ENCODE data around the gene TNNI2. TPM values are rescaled to one million over a fixed set of nuclear protein-coding genes. Genes with fewer than 3 reads are reported as not detected.

Gene TNNI2
- total RNA-seq, 1 experiment from 2014 or later: not detected

GRCh38 chr11:1793081-1793480, 45.7 kb upstream of the TNNI2 start:
- no peak overlapping the region for H2BK120ac ChIP-seq (ENCODE audit: low read depth, low read length, poor library complexity, severe bottlenecking)
- no peaks in the 10 kb centered on the region for H3K9me3 Mint-ChIP-seq
- no peak overlapping the region for H2AFZ ChIP-seq (ENCODE audit: low read length)
- no peak overlapping the region for H3K27ac Mint-ChIP-seq
- no peak overlapping the region for H3K27ac ChIP-seq (ENCODE audit: insufficient read length, low read depth, low read length)
- no peaks in the 10 kb centered on the region for H3K9me3 ChIP-seq (ENCODE audit: control insufficient read depth, low read depth, low read length)
- no peak overlapping the region for H3K9ac ChIP-seq (ENCODE audit: extremely low read depth, insufficient read length, low read length)
- no CpG with 5 or more reads among the region's 3 CpGs for WGBS (ENCODE audit: extremely low coverage, insufficient read length, low lambda C conversion rate)
- H4K91ac ChIP-seq (ENCODE audit: insufficient read length, low read depth, low read length): no peak overlapping the region
- no peaks in the 10 kb centered on the region for H3K23me2 ChIP-seq (ENCODE audit: insufficient read length, low read depth, low read length, poor library complexity, severe bottlenecking)
- TF ChIP-seq CTCF (conservative IDR thresholded peaks at IDR 0.05): no peak
- peaks cover 0 to 2% of the 10 kb centered on the region in 2 experiments; a peak in 1 of 4 replicates for H3K4me1 Mint-ChIP-seq
- no peak overlapping the region for H4K5ac ChIP-seq (ENCODE audit: insufficient read length, low read depth, low read length)
- H3K4me1 ChIP-seq (ENCODE audit: insufficient read depth, low read length): no peaks in the 10 kb centered on the region
- H2BK12ac ChIP-seq (ENCODE audit: insufficient read length, low read depth, low read length): no peak overlapping the region
- no peak overlapping the region for H2BK20ac ChIP-seq (ENCODE audit: low read depth, low read length, poor library complexity, severe bottlenecking)
- no peaks in the 10 kb centered on the region for H3K79me1 ChIP-seq (ENCODE audit: insufficient read depth, low read depth, low read length, poor library complexity, severe bottlenecking)
- H3K14ac ChIP-seq (ENCODE audit: insufficient read depth, low read length): no peak overlapping the region
- peaks cover 72% of the 10 kb centered on the region for H3K27me3 Mint-ChIP-seq (ENCODE audit: low read depth)
- H3K27me3 ChIP-seq (ENCODE audit: insufficient read depth, low read length): no peaks in the 10 kb centered on the region
- H3K4me2 ChIP-seq (ENCODE audit: insufficient read depth, insufficient read length, low read length): no peak overlapping the region
- H4K20me1 ChIP-seq (ENCODE audit: control insufficient read depth, insufficient read depth, insufficient read length): no peaks in the 10 kb centered on the region
- H3K56ac ChIP-seq (ENCODE audit: insufficient read length, low read depth, low read length): no peak overlapping the region
- no peak overlapping the region for H2BK15ac ChIP-seq (ENCODE audit: low read depth, low read length)
- H3K79me2 ChIP-seq (ENCODE audit: insufficient read depth, low read length): no peaks in the 10 kb centered on the region
- no peaks in the 10 kb centered on the region for H3K36me3 Mint-ChIP-seq (ENCODE audit: insufficient read depth in 1 of 3, low read depth in 3 of 3)
- no peak overlapping the region for H4K8ac ChIP-seq (replicated peaks; ENCODE audit: insufficient read length, low read depth, low read length)
- H3T11ph ChIP-seq (ENCODE audit: low read length): no peak overlapping the region
- H2BK5ac ChIP-seq (ENCODE audit: insufficient read length, low read length): no peak overlapping the region
- H3K4me3 Mint-ChIP-seq: no peak overlapping the region
- H2AK5ac ChIP-seq (ENCODE audit: insufficient read length, low read length): no peak overlapping the region
- no peak overlapping the region for H3K4ac ChIP-seq (ENCODE audit: low read depth, low read length)
- H3K18ac ChIP-seq (ENCODE audit: insufficient read length, low read depth, low read length): no peak overlapping the region
- no peak for DNase-seq
- H3K23ac ChIP-seq (ENCODE audit: insufficient read length, low read depth, low read length): no peak overlapping the region

All from H9 (cell line).